Measurements from ENCODE around the gene POTEF. TPM values are rescaled to one million over a fixed set of nuclear protein-coding genes. Genes with fewer than 3 reads are reported as not detected.
"Not testable (repeated sequence)": the region's sequence is repeated elsewhere in the genome, so short reads cannot be mapped to it uniquely, and the experiment has no call there.

The POTEF gene
- total RNA-seq, 4 donors from 2014 or later, result not detected

DNA sequence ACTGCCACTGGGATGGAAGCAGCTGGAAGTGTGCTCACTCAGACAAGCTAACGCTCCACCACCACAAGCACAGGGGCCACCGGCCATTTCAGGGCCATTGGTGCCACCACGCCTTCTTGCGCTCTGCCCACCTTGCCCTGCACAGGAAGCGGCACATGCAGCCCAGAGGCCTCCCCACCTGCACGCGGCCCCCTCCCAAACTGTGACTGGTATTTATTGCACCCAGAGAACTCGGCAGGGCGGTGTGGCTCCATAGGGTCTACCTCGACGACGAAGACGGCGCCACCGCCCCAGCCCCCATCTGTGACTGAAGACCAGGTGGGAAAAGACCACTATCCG, 90.8 kb downstream of the POTEF start:
- DNase-seq (ENCODE audit: low spot score in 2 of 2); intact Hi-C loops (cut with DNase I; ENCODE audit: low total_unique reads); H3K4me3 ChIP-seq (ENCODE audit: low read depth, poor library complexity, severe bottlenecking): not testable (repeated sequence)
- 82 to 83% methylated on average over 10 to 13 of the region's 16 CpGs for WGBS, 2 donors

DNA sequence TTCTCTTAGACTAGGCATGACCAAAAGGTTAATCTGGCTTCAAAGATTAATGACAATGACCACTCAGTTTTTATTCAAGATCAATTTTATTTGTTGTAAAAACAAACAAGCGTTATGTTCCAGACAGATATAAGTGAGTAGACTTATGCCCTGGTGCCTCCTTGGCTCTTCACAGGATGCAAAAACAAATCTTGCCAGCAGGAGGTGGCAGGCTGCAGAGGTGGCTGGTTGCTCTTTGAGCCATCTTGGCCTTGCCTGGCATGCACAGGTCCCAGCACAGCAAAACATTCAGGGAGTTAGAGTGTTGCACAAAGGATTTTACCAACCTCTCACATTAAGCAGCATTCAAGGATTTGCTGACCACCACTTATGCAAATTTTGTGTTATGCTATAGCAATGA, 103.1 kb downstream of the POTEF start:
- 90 to 92% methylated on average over 1 of the region's 1 CpG for whole genome bisulfite sequencing, 2 donors

More for the DNA sequence above, 103.1 kb downstream of the POTEF start:
- intact Hi-C loops (cut with DNase I; ENCODE audit: low total_unique reads); DNase-seq (ENCODE audit: low spot score in 2 of 2); H3K4me3 ChIP-seq (ENCODE audit: low read depth, poor library complexity, severe bottlenecking): not testable (repeated sequence)

Other genes starting within 250 kb of the POTEF start
- gene RAB6C, start 149.6 kb downstream of the POTEF start, total RNA-seq, result not detected
- gene CCDC74B, start 15.9 kb upstream of the POTEF start, total RNA-seq, result 1 to 10 TPM in 3 of 4 donors, under 1 TPM in 1; 0.84 to 4.0 (median 3.2) TPM
- 10 to 100 TPM; 29.7 to 44.4 (median 38.6) TPM for gene SMPD4, start 52.4 kb upstream of the POTEF start, total RNA-seq
- gene MZT2B, start 53.0 kb upstream of the POTEF start, total RNA-seq, result 100 to 1,000 TPM; 127 to 189 (median 149) TPM
- not detected for gene TUBA3E, start 69.2 kb upstream of the POTEF start, total RNA-seq
- 10 to 100 TPM; 84.8 to 98.1 (median 97.0) TPM for gene IMP4, start 213.7 kb upstream of the POTEF start, total RNA-seq
- gene PTPN18, start 226.8 kb upstream of the POTEF start, total RNA-seq, result 10 to 100 TPM; 18.7 to 31.1 (median 25.4) TPM

Measured in lower leg skin (tissue), 4 donors.